GM21737 (cell line): Measurements from ENCODE around the gene MTRFR.
A peak's percentile ranks its signal among the peaks of the same experiment; 100 is the strongest.
"Not testable (repeated sequence)": the region's sequence is repeated elsewhere in the genome, so short reads cannot be mapped to it uniquely, and the experiment has no call there.

Experiments
- ATAC-seq: cut with Tn5 transposase; IDR thresholded peaks from one replicate; pipeline ENCODE4 v1.9.1; 2021; ENCODE audit warnings: mild to moderate bottlenecking, moderate library complexity; ENCODE audit not compliant: unreplicated experiment

Gene MTRFR

GRCh38 chr12:123248996-123249741, 15.9 kb downstream of the MTRFR start:
- not testable (repeated sequence) for ATAC-seq

GRCh38 chr12:123250471-123251383, 17.5 kb downstream of the MTRFR start:
- ATAC-seq: no peak

- no peak for ATAC-seq
These were observed 18.3 kb downstream of the MTRFR start for GRCh38 chr12:123251403-123252076.

GRCh38 chr12:123252365-123252764, 19.1 kb downstream of the MTRFR start:
- ATAC-seq: not testable (repeated sequence)

- ATAC-seq: no peak
These were observed 20.6 kb downstream of the MTRFR start for GRCh38 chr12:123253641-123254459.

- ATAC-seq: no peak
These were observed 21.7 kb downstream of the MTRFR start for GRCh38 chr12:123254853-123255446.

- ATAC-seq: no peak
These were observed 25.4 kb downstream of the MTRFR start for GRCh38 chr12:123258593-123258992.

- no peak for ATAC-seq
These were observed 26.8 kb downstream of the MTRFR start for GRCh38 chr12:123260081-123260480.

GRCh38 chr12:123261196-123261595, 28.0 kb downstream of the MTRFR start:
- no peak for ATAC-seq

- ATAC-seq: no peak
These were observed 30.1 kb downstream of the MTRFR start for GRCh38 chr12:123263196-123263817.

- ATAC-seq: no peak
These were observed 31.4 kb downstream of the MTRFR start for GRCh38 chr12:123264642-123265041.

GRCh38 chr12:123265851-123266678, 32.8 kb downstream of the MTRFR start:
- ATAC-seq: no peak

GRCh38 chr12:123266679-123267277, 33.5 kb downstream of the MTRFR start:
- ATAC-seq: no peak

- ATAC-seq: no peak
These were observed 34.2 kb downstream of the MTRFR start for GRCh38 chr12:123267335-123267920.

- no peak for ATAC-seq
These were observed 35.0 kb downstream of the MTRFR start for GRCh38 chr12:123267991-123268843.

GRCh38 chr12:123268850-123269249, 35.6 kb downstream of the MTRFR start:
- ATAC-seq: no peak

- ATAC-seq: peak; percentile 15
These were observed 36.2 kb downstream of the MTRFR start for GRCh38 chr12:123269395-123269892.
